GM12875 (cell line): ENCODE data around the gene SPATA6.

ENCODE experiments used
- H3K4me3 ChIP-seq: one replicate; pipeline ENCODE4 v1.5.1; 2011; ENCODE audit warnings: low read depth, low read length, control low read depth
- TF ChIP-seq, protein P1 (sequence below): IDR thresholded peaks from 2 replicates; pipeline ENCODE4 v1.5.1; 2011; ENCODE audit warnings: low read depth, mild to moderate bottlenecking, control low read depth, inconsistent platforms, low read length, moderate library complexity, borderline replicate concordance; ENCODE audit not compliant: insufficient read depth

SPATA6 gene

DNA sequence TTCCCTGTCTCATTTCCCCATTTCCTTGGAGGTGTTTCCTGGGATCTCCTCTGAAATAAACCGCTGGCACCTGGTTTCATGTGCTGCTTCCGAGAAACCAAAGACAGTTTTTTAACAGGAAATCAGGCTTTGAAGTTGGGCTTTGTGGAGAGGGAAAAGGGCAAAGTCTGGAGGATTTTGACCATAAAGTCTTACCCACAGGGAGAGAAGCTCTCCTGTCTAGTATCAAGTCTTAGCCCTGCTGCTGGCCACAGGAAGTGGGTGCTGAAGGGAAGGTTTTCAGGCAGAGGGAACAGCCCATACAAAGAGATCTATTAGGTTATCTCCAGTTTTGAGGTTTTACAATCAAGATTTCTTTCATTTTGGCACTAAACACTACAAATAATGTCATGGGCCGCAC is 220.2 kb downstream of the SPATA6 start:
- no peak overlapping the region for H3K4me3 ChIP-seq
- TF ChIP-seq, protein P1, sequence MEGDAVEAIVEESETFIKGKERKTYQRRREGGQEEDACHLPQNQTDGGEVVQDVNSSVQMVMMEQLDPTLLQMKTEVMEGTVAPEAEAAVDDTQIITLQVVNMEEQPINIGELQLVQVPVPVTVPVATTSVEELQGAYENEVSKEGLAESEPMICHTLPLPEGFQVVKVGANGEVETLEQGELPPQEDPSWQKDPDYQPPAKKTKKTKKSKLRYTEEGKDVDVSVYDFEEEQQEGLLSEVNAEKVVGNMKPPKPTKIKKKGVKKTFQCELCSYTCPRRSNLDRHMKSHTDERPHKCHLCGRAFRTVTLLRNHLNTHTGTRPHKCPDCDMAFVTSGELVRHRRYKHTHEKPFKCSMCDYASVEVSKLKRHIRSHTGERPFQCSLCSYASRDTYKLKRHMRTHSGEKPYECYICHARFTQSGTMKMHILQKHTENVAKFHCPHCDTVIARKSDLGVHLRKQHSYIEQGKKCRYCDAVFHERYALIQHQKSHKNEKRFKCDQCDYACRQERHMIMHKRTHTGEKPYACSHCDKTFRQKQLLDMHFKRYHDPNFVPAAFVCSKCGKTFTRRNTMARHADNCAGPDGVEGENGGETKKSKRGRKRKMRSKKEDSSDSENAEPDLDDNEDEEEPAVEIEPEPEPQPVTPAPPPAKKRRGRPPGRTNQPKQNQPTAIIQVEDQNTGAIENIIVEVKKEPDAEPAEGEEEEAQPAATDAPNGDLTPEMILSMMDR, result no peak

DNA sequence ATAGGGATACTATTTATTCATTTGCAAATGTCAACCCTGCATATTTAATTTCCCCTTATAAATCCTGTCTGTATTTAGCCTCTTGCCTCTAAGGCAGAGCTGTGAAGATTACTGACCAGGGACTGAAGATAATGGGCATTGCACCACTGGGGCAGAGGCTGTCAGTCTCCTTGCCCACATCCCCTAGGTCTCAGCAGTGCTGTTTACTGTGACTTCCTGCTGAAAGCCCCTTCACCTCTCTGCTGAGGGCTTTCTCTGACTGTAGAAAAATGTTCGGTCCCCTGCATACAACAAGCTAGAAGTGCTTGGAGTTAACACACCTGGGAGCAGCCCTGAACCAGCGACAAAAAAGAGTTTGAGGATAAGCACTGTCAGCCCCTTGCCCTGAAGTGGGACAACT is 220.7 kb downstream of the SPATA6 start:
- TF ChIP-seq, protein P1, result no peak
- no peak overlapping the region for H3K4me3 ChIP-seq

DNA sequence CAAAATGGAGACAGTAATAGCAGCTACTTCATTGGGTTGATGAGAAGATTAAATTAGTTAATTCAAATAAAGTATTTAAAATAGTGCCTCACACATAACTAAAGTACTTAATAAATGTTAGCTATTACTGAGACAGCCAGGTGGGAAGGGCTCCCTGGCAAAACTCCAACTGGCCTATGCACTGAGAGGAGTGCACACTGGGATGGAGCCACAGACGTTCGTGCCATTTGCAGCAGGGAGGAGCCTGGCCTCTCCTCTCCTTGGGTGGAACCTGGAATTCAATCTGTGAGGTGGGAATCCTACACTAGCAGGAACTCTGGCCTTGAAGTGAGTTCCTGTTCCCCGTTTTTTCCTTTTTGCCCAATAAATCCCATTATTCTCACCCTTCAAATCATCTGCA is 221.4 kb downstream of the SPATA6 start:
- TF ChIP-seq, protein P1, result no peak
- H3K4me3 ChIP-seq, result no peak overlapping the region

GRCh38 chr1:48249868-48250267 is 222.1 kb downstream of the SPATA6 start:
- no peak overlapping the region for H3K4me3 ChIP-seq
- TF ChIP-seq, protein P1, result no peak

DNA sequence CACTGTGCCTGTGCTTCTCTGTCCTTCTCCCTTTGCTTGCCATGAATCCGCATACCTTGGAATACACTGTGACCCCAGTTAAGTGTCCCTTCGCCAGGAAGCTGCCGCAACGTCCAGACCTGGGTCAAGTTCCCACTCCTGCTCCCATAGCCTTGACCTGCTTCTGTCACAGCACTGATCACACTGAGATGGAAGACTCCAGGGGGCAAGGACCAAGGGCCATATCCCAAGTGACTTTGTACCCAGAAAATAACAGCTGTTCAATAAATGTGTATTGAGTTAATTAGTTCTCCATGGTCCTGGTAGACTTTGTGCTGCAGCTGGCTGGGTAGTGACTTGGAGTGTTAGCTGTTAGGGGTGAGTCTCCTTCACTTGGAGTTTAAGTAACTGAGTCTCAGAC is 223.6 kb downstream of the SPATA6 start:
- TF ChIP-seq, protein P1, result no peak
- H3K4me3 ChIP-seq, result no peak overlapping the region

GRCh38 chr1:48246727-48247126 is 225.3 kb downstream of the SPATA6 start:
- TF ChIP-seq, protein P1, result no peak
- no peak overlapping the region for H3K4me3 ChIP-seq
